Lower lobe of right lung (tissue), 2 donors: ENCODE results near the gene DCST1. TPM values are rescaled to one million over a fixed set of nuclear protein-coding genes. Genes with fewer than 3 reads are reported as not detected.

ENCODE experiments used
- ATAC-seq, 2 donors: fragments of 200-7000 bp; cut with Tn5 transposase; one replicate each; pipeline ENCODE4 v1.9.1; 2020 to 2022; ENCODE audit warnings: mild to moderate bottlenecking in 2 of 2, moderate library complexity in 2 of 2
- DNase-seq: peaks from one replicate; pipeline ENCODE4 v3.0.0-alpha.2; 2020
- H3K27ac ChIP-seq: fragments of 200-600 bp; one replicate; pipeline ENCODE4 v1.8.0; 2022
- H3K27me3 ChIP-seq: fragments of 200-600 bp; one replicate; pipeline ENCODE4 v1.8.0; 2022; ENCODE audit warnings: low read depth
- H3K36me3 ChIP-seq: fragments of 200-600 bp; one replicate; pipeline ENCODE4 v1.8.0; 2022; ENCODE audit warnings: mild to moderate bottlenecking
- H3K4me1 ChIP-seq: fragments of 200-600 bp; one replicate; pipeline ENCODE4 v1.8.0; 2022
- H3K4me3 ChIP-seq: fragments of 200-600 bp; one replicate; pipeline ENCODE4 v1.8.0; 2022; ENCODE audit warnings: mild to moderate bottlenecking
- H3K9me3 ChIP-seq: fragments of 200-600 bp; one replicate; pipeline ENCODE4 v1.8.0; 2022
- CTCF ChIP-seq: fragments of 200-600 bp; IDR thresholded peaks from one replicate; pipeline ENCODE4 v1.8.0; 2022; ENCODE audit warnings: antibody characterized with exemption, mild to moderate bottlenecking
- intact Hi-C: fragments of 100-400 bp; cut with DNase I; formaldehyde crosslinking; loops from one replicate; pipeline ENCODE4 v1.11.0; 2022
- total RNA-seq: library from RNA; stranded (reverse); fragmentation: NEBNext Ultra II Directional; extraction: Animal tissue kit (Norgen Biotek cat#: 25700); gene quantifications from one replicate; pipeline ENCODE4 v1.2.1, GENCODE V29; 2021
- donor health status: DM: no; HTN: yes; CAD: no; lungs with severe emphysema.

DCST1 gene
- total RNA-seq, 1 donor from 2014 or later: not detected

- Histone ChIP-seq H3K9me3 (no peaks in the 10 kb centered on the region), H3K27me3 (no peaks in the 10 kb centered on the region), H3K27ac (peak overlapping the region; percentile 86), H3K36me3 (no peaks in the 10 kb centered on the region), H3K4me3 (peak overlapping the region; percentile 97), H3K4me1 (peaks cover 48% of the 10 kb centered on the region)
- DNase-seq: peak; percentile 96
- peak; percentile 77 to 82 for ATAC-seq
- TF ChIP-seq CTCF: no peak
- intact Hi-C loops: no loop called here
These were observed 32.7 kb upstream of the DCST1 start for GRCh38 chr1:155000726-155001424.

GRCh38 chr1:155001425-155001674, 32.3 kb upstream of the DCST1 start:
- Histone ChIP-seq H3K36me3 (no peaks in the 10 kb centered on the region), H3K9me3 (no peaks in the 10 kb centered on the region), H3K27ac (peak overlapping the region; percentile 86), H3K4me1 (peaks cover 49% of the 10 kb centered on the region), H3K27me3 (no peaks in the 10 kb centered on the region), H3K4me3 (peak overlapping the region; percentile 97)
- ATAC-seq (no peak), DNase-seq (no peak)
- intact Hi-C loops: no loop called here
- no peak for TF ChIP-seq CTCF

DNA sequence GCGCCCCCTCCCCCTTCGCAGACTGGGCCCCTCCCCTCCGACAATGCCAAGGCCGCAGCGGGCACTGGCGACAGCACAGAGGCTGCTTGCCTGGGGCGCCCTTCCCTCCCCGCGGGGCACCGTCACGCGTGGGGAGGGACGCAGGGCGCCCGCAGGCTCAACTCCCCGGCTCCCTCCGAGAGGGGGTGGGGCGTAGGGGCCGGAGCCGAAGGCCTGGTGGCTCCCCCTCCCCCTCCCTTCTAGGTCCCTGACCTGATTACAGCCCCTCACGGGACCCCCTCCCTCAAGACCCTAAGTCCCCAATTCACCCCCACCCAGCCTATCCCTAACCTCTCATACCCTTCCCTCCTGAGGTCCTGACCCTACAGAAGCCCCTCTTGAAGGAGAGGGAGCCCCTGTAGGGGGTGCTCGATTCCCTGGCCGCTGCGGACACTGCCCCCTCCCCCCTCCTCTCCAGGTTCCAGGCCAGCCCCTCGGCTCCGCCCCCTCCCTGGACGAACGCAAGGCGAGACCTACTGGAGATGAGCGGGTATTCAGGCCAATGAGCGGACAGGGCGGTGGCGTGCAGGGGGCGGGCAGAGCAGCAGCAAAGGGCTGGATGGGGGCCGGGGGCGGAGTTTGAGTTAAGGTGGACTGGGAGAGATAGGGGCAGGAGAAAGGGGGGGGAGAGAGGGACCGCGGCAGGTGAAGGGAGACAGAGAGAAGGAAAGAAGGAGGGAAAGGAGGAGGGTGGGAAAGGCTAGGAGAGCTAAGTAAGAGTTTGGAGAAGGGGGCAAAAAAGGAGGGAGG, 31.8 kb upstream of the DCST1 start:
- Histone ChIP-seq H3K9me3 (no peaks in the 10 kb centered on the region), H3K27me3 (no peaks in the 10 kb centered on the region), H3K36me3 (no peaks in the 10 kb centered on the region), H3K4me1 (peaks cover 54% of the 10 kb centered on the region), H3K27ac (peak overlapping the region; percentile 86), H3K4me3 (peak overlapping the region; percentile 97)
- TF ChIP-seq CTCF: peak; percentile 41
- intact Hi-C loops: no loop called here
- DNase-seq (peak; percentile 100), ATAC-seq (peak; percentile 86 to 92)

- TF ChIP-seq CTCF: no peak
- peak within 1 kb of the TSS; percentile 97 for H3K4me3 ChIP-seq
- no peaks in the 10 kb centered on the region for H3K9me3 ChIP-seq
- peak; percentile 8 to 10 for ATAC-seq
- H3K27me3 ChIP-seq: no peaks in the 10 kb centered on the region
- no peaks in the 10 kb centered on the region for H3K36me3 ChIP-seq
- peak within 1 kb of the TSS; percentile 91 for H3K27ac ChIP-seq
- peaks cover 59% of the 10 kb centered on the region for H3K4me1 ChIP-seq
- DNase-seq: peak; percentile 80
- intact Hi-C loops: no loop called here
These were observed 31.0 kb upstream of the DCST1 start, which contains the start of gene ZBTB7B for GRCh38 chr1:155002464-155003226. Gene ZBTB7B (plus strand): TSS chr1:155002802. CDS start chr1:155014661, 11,859 bp downstream.

- DNase-seq: no peak
These were observed 30.3 kb upstream of the DCST1 start for GRCh38 chr1:155003227-155003765.

More at GRCh38 chr1:155003227-155003765, 30.3 kb upstream of the DCST1 start:
- Histone ChIP-seq H3K27ac (peak overlapping the region; percentile 91), H3K27me3 (no peaks in the 10 kb centered on the region), H3K4me3 (peak overlapping the region; percentile 97), H3K9me3 (no peaks in the 10 kb centered on the region), H3K36me3 (no peaks in the 10 kb centered on the region), H3K4me1 (peaks cover 60% of the 10 kb centered on the region)
- intact Hi-C loops: no loop called here
- ATAC-seq: no peak
- TF ChIP-seq CTCF: no peak
